ENCODE results near the gene EVX1. TPM values are rescaled to one million over a fixed set of nuclear protein-coding genes. Genes with fewer than 3 reads are reported as not detected.

The EVX1 gene
- total RNA-seq, 2 experiments from 2014 or later = not detected

DNA sequence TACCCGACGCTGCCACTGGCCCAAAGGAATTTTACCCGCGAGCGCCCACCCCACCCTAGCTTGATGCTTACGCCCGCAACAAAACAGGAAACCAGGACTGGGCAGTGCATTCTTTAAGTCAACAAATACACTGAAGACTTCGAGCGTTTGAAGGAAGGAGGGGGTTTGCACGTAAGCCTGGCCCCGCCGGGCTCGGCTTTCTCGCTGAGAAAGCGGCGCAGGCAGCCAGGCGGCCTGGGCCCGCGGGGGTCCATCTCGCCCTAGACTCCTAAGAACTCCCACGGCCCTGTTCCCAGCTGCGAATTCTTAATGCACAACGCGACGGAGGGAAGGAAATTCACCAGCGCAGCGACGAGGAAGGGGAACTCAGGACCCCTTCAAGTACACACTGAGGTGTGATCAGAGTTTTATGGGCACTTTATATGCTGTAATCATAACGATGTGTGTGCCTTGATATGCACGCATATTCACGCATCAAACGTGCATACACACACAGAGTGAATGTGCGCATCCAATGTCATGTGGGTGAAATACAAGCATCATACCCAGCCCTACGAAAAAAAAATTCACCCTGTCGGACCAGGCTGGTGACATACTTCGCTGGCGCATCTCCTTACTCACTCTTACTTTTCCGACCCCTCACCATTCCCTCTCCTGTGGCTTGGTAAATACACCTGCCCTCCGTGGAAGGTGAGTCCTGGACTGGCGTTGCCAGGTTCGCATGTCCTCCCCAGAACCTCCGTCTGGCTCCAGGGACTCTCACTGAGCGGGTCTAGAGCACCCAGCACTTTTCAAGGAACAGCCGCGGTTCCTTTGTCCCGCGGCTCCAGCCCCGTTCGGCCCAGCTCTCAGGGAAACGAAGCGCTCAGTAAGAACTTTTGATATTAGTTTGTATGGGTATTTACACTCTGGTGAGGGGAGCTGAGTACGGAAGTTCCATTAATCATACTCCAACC is 37.0 kb upstream of the EVX1 start:
- intact Hi-C loops (cut with micrococcal nuclease) = loop anchor here (2.0 to 10.0 kb wide), 2 partner anchors 37 to 719 kb away; partner anchors contain the start of gene EVX1
- H3K4me3 Mint-ChIP-seq = no peak overlapping the region
- POLR2A ChIA-PET = no interaction called here

DNA sequence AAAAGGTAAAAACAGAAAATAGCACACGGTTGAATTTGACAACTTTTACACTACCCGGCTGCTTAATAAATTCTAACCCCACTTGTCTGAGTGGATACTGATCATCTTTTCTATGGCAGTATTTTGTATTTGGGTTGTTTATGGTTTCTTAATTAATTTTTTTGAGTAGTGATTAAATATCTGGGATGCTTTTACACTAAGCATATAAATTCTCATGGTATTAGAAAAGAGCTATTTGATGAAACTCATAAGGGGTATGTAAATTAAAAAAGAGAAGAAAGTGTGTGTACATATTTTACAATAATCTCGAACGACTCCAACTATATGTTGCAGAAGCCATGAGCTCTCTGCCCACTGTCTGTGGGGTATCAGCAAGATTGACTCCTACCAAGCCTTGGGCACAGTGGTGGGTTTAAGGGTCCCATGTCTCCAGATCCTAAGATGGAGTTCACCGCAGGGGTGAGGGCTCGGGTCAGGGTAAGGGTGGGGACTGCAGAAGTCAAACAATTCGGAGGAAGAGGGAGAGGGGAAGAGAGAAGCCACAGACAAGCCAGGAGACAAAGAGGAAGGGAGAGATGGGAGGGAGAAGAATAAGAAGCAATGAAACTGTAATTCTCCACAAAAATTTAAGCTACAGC is 35.1 kb upstream of the EVX1 start:
- H3K9me3 Mint-ChIP-seq = no peaks in the 10 kb centered on the region
- POLR2A ChIA-PET = no interaction called here
- H3K4me3 Mint-ChIP-seq = no peak overlapping the region
- H3K27me3 Mint-ChIP-seq = peaks cover 92% of the 10 kb centered on the region
- TF ChIP-seq, protein P1, sequence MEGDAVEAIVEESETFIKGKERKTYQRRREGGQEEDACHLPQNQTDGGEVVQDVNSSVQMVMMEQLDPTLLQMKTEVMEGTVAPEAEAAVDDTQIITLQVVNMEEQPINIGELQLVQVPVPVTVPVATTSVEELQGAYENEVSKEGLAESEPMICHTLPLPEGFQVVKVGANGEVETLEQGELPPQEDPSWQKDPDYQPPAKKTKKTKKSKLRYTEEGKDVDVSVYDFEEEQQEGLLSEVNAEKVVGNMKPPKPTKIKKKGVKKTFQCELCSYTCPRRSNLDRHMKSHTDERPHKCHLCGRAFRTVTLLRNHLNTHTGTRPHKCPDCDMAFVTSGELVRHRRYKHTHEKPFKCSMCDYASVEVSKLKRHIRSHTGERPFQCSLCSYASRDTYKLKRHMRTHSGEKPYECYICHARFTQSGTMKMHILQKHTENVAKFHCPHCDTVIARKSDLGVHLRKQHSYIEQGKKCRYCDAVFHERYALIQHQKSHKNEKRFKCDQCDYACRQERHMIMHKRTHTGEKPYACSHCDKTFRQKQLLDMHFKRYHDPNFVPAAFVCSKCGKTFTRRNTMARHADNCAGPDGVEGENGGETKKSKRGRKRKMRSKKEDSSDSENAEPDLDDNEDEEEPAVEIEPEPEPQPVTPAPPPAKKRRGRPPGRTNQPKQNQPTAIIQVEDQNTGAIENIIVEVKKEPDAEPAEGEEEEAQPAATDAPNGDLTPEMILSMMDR (IDR thresholded peaks at IDR 0.05) = no peak
- no peak for ATAC-seq
- intact Hi-C loops (cut with micrococcal nuclease) = loop anchor here (10.0 kb wide), 1 partner anchor 717 kb away; no protein-coding TSS in a partner anchor
- CTCF ChIA-PET = interaction anchor here (0.7 to 2.4 kb wide), 4 partner anchors 9 to 35 kb away, joined by 3 to 12 read pairs (median 4); partner anchors contain the start of gene EVX1
- H3K4me1 Mint-ChIP-seq (ENCODE audit: low read depth) = peaks cover 20% of the 10 kb centered on the region
- no peaks in the 10 kb centered on the region for H3K36me3 Mint-ChIP-seq (ENCODE audit: low read depth)
- H3K27ac Mint-ChIP-seq = no peak overlapping the region
- DNase-seq = no peak

More for the DNA sequence above, 37.0 kb upstream of the EVX1 start:
- H3K27ac Mint-ChIP-seq = no peak overlapping the region
- peaks cover 29% of the 10 kb centered on the region for H3K4me1 Mint-ChIP-seq (ENCODE audit: low read depth)
- no peak for DNase-seq
- H3K27me3 Mint-ChIP-seq = peaks cover 93% of the 10 kb centered on the region
- TF ChIP-seq, protein P1 (IDR thresholded peaks at IDR 0.05) = no peak
- ATAC-seq = no peak
- H3K36me3 Mint-ChIP-seq (ENCODE audit: low read depth) = no peaks in the 10 kb centered on the region
- CTCF ChIA-PET = interaction anchor here (0.9 to 1.1 kb wide), 3 partner anchors 9 to 27 kb away, joined by 3 to 5 read pairs (median 4); no protein-coding TSS in a partner anchor
- H3K9me3 Mint-ChIP-seq = no peaks in the 10 kb centered on the region

DNA sequence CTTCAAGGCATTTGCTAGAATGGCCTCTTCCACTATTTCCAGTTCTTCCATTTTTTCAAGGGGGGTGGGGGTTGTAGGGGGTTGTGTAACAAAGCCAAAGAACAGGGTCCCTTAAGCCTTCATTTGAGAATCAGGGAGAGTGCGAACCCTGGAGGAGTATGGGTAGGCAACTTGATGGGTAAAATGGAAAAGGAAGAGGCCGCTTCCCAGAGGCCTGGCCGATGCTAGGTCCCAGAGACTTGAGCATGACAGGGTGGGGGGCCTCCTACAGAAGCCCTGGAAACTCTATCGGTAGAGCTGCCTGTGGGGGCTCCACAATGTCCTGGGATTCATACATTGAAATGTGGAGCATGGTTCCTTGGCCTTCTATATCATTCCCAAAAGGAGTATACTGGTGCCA is 33.6 kb upstream of the EVX1 start:
- H3K4me3 Mint-ChIP-seq = no peak overlapping the region
- TF ChIP-seq, protein P1 (IDR thresholded peaks at IDR 0.05) = no peak
- H3K36me3 Mint-ChIP-seq (ENCODE audit: low read depth) = no peaks in the 10 kb centered on the region
- ChIA-PET CTCF (interaction anchor here (0.9 to 3.3 kb wide), 10 partner anchors 9 to 368 kb away, joined by 3 to 25 read pairs (median 4); partner anchors contain the start of gene HOXA13), POLR2A (no interaction called here)
- H3K27ac Mint-ChIP-seq = no peak overlapping the region
- no peak for DNase-seq
- peaks cover 18% of the 10 kb centered on the region for H3K4me1 Mint-ChIP-seq (ENCODE audit: low read depth)
- H3K27me3 Mint-ChIP-seq = peaks cover 90% of the 10 kb centered on the region
- ATAC-seq = no peak
- no peaks in the 10 kb centered on the region for H3K9me3 Mint-ChIP-seq
- intact Hi-C loops (cut with micrococcal nuclease) = loop anchor here (10.0 kb wide), 1 partner anchor 716 kb away; no protein-coding TSS in a partner anchor

DNA sequence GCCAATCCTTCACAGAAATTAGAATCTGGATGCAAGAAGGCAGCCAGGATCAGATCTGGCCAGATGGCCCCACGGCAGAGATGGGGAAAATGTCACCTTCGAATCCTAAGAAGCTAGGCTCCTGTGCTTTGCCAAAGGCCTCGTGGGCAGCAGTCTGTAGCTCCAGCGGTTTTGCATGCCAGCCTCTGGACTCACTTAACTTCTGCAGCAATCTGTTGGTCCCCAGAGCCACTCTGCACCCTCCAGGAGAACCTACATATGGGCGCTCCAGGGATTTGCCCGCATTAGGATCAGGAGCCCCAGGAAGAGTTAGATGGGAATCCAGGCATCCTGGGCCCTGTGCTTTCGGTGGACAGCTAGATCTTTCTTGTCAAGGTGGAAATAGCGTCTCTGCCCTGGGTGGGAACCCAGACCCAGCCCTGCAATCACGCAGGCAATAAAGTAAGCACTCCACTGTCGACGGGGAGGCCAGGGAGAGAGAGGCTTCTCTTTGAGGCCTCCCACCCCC is 32.6 kb upstream of the EVX1 start:
- CTCF ChIA-PET = interaction anchor here (0.8 to 3.3 kb wide), 17 partner anchors 10 to 785 kb away, joined by 3 to 25 read pairs (median 5); partner anchors contain the start of genes HOXA11 and HOXA13
- intact Hi-C loops (cut with micrococcal nuclease) = loop anchor here (10.0 kb wide), 1 partner anchor 715 kb away; no protein-coding TSS in a partner anchor
- peaks cover 16% of the 10 kb centered on the region for H3K4me1 Mint-ChIP-seq (ENCODE audit: low read depth)
- no peaks in the 10 kb centered on the region for H3K36me3 Mint-ChIP-seq (ENCODE audit: low read depth)
- POLR2A ChIA-PET = no interaction called here
- H3K27ac Mint-ChIP-seq = no peak overlapping the region
- TF ChIP-seq, protein P1 (IDR thresholded peaks at IDR 0.05) = no peak
- no peaks in the 10 kb centered on the region for H3K9me3 Mint-ChIP-seq
- H3K27me3 Mint-ChIP-seq = peaks cover 90% of the 10 kb centered on the region
- ATAC-seq (no peak), DNase-seq (no peak)
- no peak overlapping the region for H3K4me3 Mint-ChIP-seq
